Skeletal muscle tissue (tissue), 4 donors: ENCODE data around the gene PHB1. TPM values are rescaled to one million over a fixed set of nuclear protein-coding genes. Genes with fewer than 3 reads are reported as not detected.

Experiments
- H3K27ac ChIP-seq: one replicate; pipeline ENCODE4 v1.7.0; 2013; ENCODE audit warnings: mild to moderate bottlenecking, low read depth, low read length, inconsistent platforms
- H3K27me3 ChIP-seq, 3 donors: one replicate each; pipeline ENCODE4 v1.7.0; 2013; ENCODE audit warnings: low read length in 3 of 3; ENCODE audit not compliant: control insufficient read depth in 3 of 3, insufficient read depth in 3 of 3
- H3K36me3 ChIP-seq, 3 donors: one replicate each; pipeline ENCODE4 v1.7.0; 2013; ENCODE audit warnings: low read length in 3 of 3; ENCODE audit not compliant: control insufficient read depth in 3 of 3, insufficient read depth in 3 of 3
- H3K4me1 ChIP-seq, 3 donors: one replicate each; pipeline ENCODE4 v1.7.0; 2013; ENCODE audit warnings: low read length in 3 of 3, mild to moderate bottlenecking in 3 of 3; ENCODE audit not compliant: control insufficient read depth in 3 of 3, insufficient read depth in 3 of 3
- H3K4me3 ChIP-seq, 3 donors: one replicate each; pipeline ENCODE4 v1.7.0; 2013; ENCODE audit warnings: low read length in 3 of 3
- H3K9ac ChIP-seq, 3 donors: one replicate each; pipeline ENCODE4 v1.7.0; 2013; ENCODE audit warnings: low read length in 3 of 3, mild to moderate bottlenecking in 3 of 3, moderate library complexity in 2 of 3, low read depth in 1 of 3
- H3K9me3 ChIP-seq, 3 donors: one replicate each; pipeline ENCODE4 v1.7.0; 2013; ENCODE audit warnings: low read length in 3 of 3; ENCODE audit not compliant: control insufficient read depth in 3 of 3
- total RNA-seq: library from RNA; depleted of rRNA; stranded (reverse); fragments of >200 nt; gene quantifications from one replicate; pipeline ENCODE4 v1.2.3, GENCODE V29; 2014
- donor health status: Osteomylitis.

Gene PHB1
- total RNA-seq, 1 donor from 2014 or later = 105 TPM

GRCh38 chr17:49384951-49385350, 29.7 kb downstream of the PHB1 start:
- Histone ChIP-seq H3K27me3 (peaks cover 0 to 14% (median 12%) of the 10 kb centered on the region in 3 donors), H3K36me3 (no peaks in the 10 kb centered on the region), H3K9me3 (no peaks in the 10 kb centered on the region), H3K27ac (no peak overlapping the region), H3K9ac (no peak overlapping the region), H3K4me1 (no peaks in the 10 kb centered on the region), H3K4me3 (no peak overlapping the region)

DNA sequence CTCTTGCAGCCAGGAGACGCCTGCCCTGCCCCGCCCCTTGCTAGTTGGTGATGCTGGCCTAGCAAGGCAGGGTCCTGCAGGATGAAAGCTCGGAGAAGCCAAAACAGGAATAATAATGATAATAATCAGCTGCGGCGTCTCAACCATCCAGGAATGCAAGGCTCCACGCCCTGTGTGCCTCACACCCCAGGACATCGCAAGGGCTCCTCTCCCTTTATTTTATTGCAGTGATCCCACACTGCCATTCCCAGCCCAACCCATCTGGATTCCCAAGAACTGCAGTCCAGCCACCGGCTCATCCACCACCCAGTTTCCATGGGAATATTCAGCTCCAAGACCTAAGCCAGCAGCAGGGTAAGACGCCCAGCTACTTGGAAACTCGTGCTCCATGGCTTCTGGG, 31.6 kb downstream of the PHB1 start:
- Histone ChIP-seq H3K4me3 (no peak overlapping the region), H3K27ac (no peak overlapping the region), H3K9me3 (no peaks in the 10 kb centered on the region), H3K4me1 (no peaks in the 10 kb centered on the region), H3K9ac (no peak overlapping the region), H3K27me3 (peaks cover 0 to 14% (median 12%) of the 10 kb centered on the region in 3 donors), H3K36me3 (no peaks in the 10 kb centered on the region)

GRCh38 chr17:49382556-49382955, 32.1 kb downstream of the PHB1 start:
- no peak overlapping the region for H3K4me3 ChIP-seq
- H3K9me3 ChIP-seq = no peaks in the 10 kb centered on the region
- H3K36me3 ChIP-seq = no peaks in the 10 kb centered on the region
- H3K27me3 ChIP-seq = peaks cover 0 to 14% (median 12%) of the 10 kb centered on the region in 3 donors
- no peak overlapping the region for H3K9ac ChIP-seq
- H3K27ac ChIP-seq = no peak overlapping the region
- H3K4me1 ChIP-seq = no peaks in the 10 kb centered on the region

DNA sequence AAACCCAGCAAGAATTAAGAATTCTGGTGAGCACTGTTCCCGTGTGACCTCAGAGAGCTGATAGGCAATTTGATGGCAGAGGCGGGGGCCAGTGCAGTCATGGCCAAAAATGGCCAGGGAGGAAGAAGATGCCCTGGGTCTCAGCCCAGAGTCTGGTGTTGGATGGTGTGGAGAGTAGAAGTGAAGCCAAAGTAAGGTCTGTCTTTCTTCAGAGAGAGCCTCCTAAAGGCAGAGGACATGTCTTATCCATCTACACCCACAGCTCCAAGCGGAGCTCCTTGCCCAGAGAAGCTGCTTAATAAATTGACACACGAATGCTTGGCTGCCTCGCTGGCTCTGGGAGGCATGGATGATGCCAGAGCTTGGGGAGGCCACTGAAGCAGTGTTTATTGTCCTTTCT, 32.9 kb downstream of the PHB1 start:
- no peak overlapping the region for H3K27ac ChIP-seq
- H3K4me3 ChIP-seq = no peak overlapping the region
- peaks cover 0 to 14% (median 12%) of the 10 kb centered on the region in 3 donors for H3K27me3 ChIP-seq
- no peaks in the 10 kb centered on the region for H3K9me3 ChIP-seq
- no peak overlapping the region for H3K9ac ChIP-seq
- H3K4me1 ChIP-seq = no peaks in the 10 kb centered on the region
- no peaks in the 10 kb centered on the region for H3K36me3 ChIP-seq

GRCh38 chr17:49381033-49381432, 33.6 kb downstream of the PHB1 start:
- H3K9ac ChIP-seq = no peak overlapping the region
- H3K27ac ChIP-seq = no peak overlapping the region
- peaks cover 0 to 14% (median 12%) of the 10 kb centered on the region in 3 donors for H3K27me3 ChIP-seq
- H3K9me3 ChIP-seq = no peaks in the 10 kb centered on the region
- H3K4me3 ChIP-seq = no peak overlapping the region
- H3K36me3 ChIP-seq = no peaks in the 10 kb centered on the region
- H3K4me1 ChIP-seq = no peaks in the 10 kb centered on the region

- no peak overlapping the region for H3K4me3 ChIP-seq
- H3K27ac ChIP-seq = no peak overlapping the region
- no peaks in the 10 kb centered on the region for H3K36me3 ChIP-seq
- no peaks in the 10 kb centered on the region for H3K9me3 ChIP-seq
- H3K4me1 ChIP-seq = no peaks in the 10 kb centered on the region
- H3K9ac ChIP-seq = no peak overlapping the region
- H3K27me3 ChIP-seq = peaks cover 0 to 13% (median 12%) of the 10 kb centered on the region in 3 donors
These were observed 34.8 kb downstream of the PHB1 start for GRCh38 chr17:49379926-49380325.

- Histone ChIP-seq H3K9me3 (no peaks in the 10 kb centered on the region), H3K4me3 (no peak overlapping the region), H3K27ac (no peak overlapping the region), H3K9ac (no peak overlapping the region), H3K27me3 (peaks cover 0 to 12% (median 11%) of the 10 kb centered on the region in 3 donors), H3K4me1 (no peaks in the 10 kb centered on the region), H3K36me3 (no peaks in the 10 kb centered on the region)
These were observed 36.4 kb downstream of the PHB1 start for GRCh38 chr17:49378311-49378710.

- Histone ChIP-seq H3K27ac (no peak overlapping the region), H3K9ac (no peak overlapping the region), H3K27me3 (no peaks in the 10 kb centered on the region), H3K36me3 (no peaks in the 10 kb centered on the region), H3K4me3 (no peak overlapping the region), H3K9me3 (no peaks in the 10 kb centered on the region), H3K4me1 (no peaks in the 10 kb centered on the region)
These were observed 39.1 kb downstream of the PHB1 start for GRCh38 chr17:49375544-49375943.

DNA sequence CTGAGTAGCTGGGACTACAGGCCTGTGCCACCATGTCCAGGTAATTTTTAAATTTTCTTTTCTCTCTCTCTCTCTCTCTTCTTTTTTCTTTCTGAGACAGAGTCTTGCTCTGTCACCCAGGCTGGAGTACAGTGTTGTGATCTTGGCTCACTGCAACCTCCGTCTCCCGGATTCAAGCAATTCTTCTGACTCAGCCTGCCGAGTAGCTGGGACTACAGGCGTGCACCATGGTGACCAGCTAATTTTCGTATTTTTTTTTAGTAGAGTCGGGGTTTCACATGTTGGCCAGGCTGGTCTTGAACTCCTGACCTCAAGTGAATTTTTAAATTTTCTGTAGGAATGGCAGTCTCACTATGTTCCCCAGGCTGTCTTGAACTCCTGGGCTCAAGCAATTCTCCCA, 41.6 kb downstream of the PHB1 start:
- no peaks in the 10 kb centered on the region for H3K27me3 ChIP-seq
- no peak overlapping the region for H3K4me3 ChIP-seq
- no peaks in the 10 kb centered on the region for H3K4me1 ChIP-seq
- no peak overlapping the region for H3K9ac ChIP-seq
- H3K36me3 ChIP-seq = no peaks in the 10 kb centered on the region
- H3K9me3 ChIP-seq = no peaks in the 10 kb centered on the region
- H3K27ac ChIP-seq = no peak overlapping the region

DNA sequence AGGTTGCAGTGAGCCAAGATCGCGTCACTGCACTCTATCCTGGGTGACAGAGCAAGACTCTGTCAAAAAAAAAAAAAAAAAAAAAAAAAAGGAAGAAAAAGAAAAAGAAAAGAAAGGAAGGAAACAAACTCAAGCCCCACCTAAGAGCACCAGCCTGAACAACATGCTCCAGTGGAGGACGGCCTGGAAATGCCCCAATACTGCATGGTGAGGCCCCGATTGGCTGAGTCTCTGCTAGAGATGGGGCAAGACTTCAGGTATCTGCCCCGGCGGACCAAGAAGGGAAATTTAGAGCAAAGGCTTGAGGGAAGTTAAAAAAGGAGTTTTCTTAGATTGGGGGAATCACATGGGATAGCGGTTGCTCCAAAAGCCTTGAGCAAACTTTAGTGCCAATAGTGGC, 42.3 kb downstream of the PHB1 start:
- Histone ChIP-seq H3K9ac (no peak overlapping the region), H3K36me3 (no peaks in the 10 kb centered on the region), H3K27ac (no peak overlapping the region)

More for the DNA sequence above, 42.3 kb downstream of the PHB1 start:
- H3K4me3 ChIP-seq = no peak overlapping the region
- no peaks in the 10 kb centered on the region for H3K27me3 ChIP-seq
- H3K4me1 ChIP-seq = no peaks in the 10 kb centered on the region
- H3K9me3 ChIP-seq = no peaks in the 10 kb centered on the region
